OCI-LY3 (cell line): ENCODE results near the gene REXO1.
A peak's percentile ranks its signal among the peaks of the same experiment; 100 is the strongest.

Experiments used
- H2AFZ ChIP-seq: fragments of 200-600, 300-600 bp; shearing (Covaris generic); 2 replicates; pipeline ENCODE4 v1.6.0; 2014; ENCODE audit warnings: antibody characterized with exemption, low read depth, low read length
- H3K27ac ChIP-seq: fragments of 200-600, 300-600 bp; sonication (generic); 2 replicates; pipeline ENCODE4 v1.5.1; 2014; ENCODE audit warnings: mild to moderate bottlenecking, low read length, moderate library complexity, mixed read lengths
- H3K27me3 ChIP-seq: fragments of 200-600, 300-600 bp; sonication (generic); 2 replicates; pipeline ENCODE4 v1.6.1; 2014; ENCODE audit warnings: low read depth, low read length, mixed read lengths
- H3K36me3 ChIP-seq: fragments of 200-600, 300-600 bp; sonication (generic); replicated peaks from 2 replicates; pipeline ENCODE3; 2014; ENCODE audit warnings: low read depth, low read length, mixed read lengths
- H3K4me1 ChIP-seq: fragments of 300-600, 200-600 bp; sonication (generic); 2 replicates; pipeline ENCODE4 v1.6.1; 2014; ENCODE audit warnings: low read length, mixed read lengths
- H3K4me2 ChIP-seq: fragments of 200-600, 300-600 bp; sonication (generic); 2 replicates; pipeline ENCODE4 v1.6.1; 2014; ENCODE audit warnings: low read length, mixed read lengths
- H3K4me3 ChIP-seq: fragments of 300-600, 200-600 bp; sonication (generic); 2 replicates; pipeline ENCODE4 v1.5.1; 2014; ENCODE audit warnings: antibody characterized with exemption, mild to moderate bottlenecking, low read length, moderate library complexity
- H3K79me2 ChIP-seq: fragments of 300-600, 200-600 bp; shearing (Covaris generic); 2 replicates; pipeline ENCODE4 v1.6.1; 2014; ENCODE audit warnings: mild to moderate bottlenecking, low read length, mixed read lengths
- H3K9ac ChIP-seq: fragments of 300-600, 200-600 bp; shearing (Covaris generic); 2 replicates; pipeline ENCODE4 v1.6.0; 2014; ENCODE audit warnings: mild to moderate bottlenecking, low read length, moderate library complexity
- H3K9me3 ChIP-seq: fragments of 200-600, 300-600 bp; shearing (Covaris generic); 2 replicates; pipeline ENCODE4 v1.6.1; 2014; ENCODE audit warnings: low read length, mixed read lengths; ENCODE audit not compliant: insufficient read depth
- H4K20me1 ChIP-seq: fragments of 200-600, 300-600 bp; sonication (generic); 2 replicates; pipeline ENCODE4 v1.6.1; 2016; ENCODE audit warnings: low read length, mixed read lengths; ENCODE audit not compliant: insufficient read depth
- EZH2phosphoT487 ChIP-seq: fragments of 200-600 bp; shearing (Covaris generic); IDR thresholded peaks from 2 replicates; pipeline ENCODE4 v1.6.1; 2018; ENCODE audit warnings: antibody characterized with exemption, mixed run types, low read depth
- TF ChIP-seq, protein P1 (sequence below): fragments of 200-600, 300-600 bp; sonication (generic); IDR thresholded peaks from 2 replicates; pipeline ENCODE4 v1.5.1; 2014; ENCODE audit warnings: antibody characterized with exemption, low read length, low read depth

The REXO1 gene

DNA sequence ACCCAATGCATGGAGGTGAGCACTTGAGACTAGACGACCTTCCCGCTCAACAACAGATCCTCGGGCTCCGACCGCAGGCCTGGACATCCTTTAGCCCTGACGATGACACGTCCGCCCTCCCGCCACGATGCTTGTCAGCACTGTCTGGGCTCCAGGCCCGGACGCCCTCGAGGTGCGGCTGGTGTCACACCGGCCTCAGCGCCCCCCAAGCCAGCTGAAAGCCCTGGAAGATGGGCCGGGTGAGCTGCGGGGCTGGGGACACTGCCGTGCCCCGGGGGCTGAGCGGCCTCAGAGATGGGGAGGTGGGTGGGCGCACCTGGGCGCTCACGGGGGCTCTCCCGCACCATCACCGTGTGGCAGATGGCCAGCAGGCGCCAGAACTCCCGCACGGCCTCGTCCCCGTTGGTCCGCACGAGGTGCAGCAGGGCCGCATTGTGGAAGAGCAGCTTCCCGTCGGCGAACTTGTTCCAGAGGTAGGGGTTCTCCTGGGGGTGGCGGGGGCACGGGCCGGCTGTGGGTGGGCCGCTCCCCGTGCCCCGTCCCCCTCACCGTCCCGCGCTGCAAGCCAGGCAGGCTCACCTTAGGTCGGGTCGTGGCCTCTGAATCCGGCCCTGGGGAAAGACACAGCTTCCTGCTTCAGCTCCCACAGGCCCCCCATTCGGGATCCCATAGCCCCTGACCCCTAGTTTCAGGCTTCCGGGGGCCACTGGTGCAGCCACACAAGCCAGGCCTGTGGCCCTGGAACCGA lies 51.7 kb downstream of the REXO1 start:
- H3K9me3 ChIP-seq = no peaks in the 10 kb centered on the region
- H3K79me2 ChIP-seq = no peaks in the 10 kb centered on the region
- H3K4me3 ChIP-seq = no peak overlapping the region
- no peak overlapping the region for H3K4me2 ChIP-seq
- H3K27me3 ChIP-seq = 0 out of 2 replicates have a peak, but pooled peaks cover 5% of the 10 kb centered on the region
- no peak for TF ChIP-seq EZH2phosphoT487
- TF ChIP-seq, protein P1, sequence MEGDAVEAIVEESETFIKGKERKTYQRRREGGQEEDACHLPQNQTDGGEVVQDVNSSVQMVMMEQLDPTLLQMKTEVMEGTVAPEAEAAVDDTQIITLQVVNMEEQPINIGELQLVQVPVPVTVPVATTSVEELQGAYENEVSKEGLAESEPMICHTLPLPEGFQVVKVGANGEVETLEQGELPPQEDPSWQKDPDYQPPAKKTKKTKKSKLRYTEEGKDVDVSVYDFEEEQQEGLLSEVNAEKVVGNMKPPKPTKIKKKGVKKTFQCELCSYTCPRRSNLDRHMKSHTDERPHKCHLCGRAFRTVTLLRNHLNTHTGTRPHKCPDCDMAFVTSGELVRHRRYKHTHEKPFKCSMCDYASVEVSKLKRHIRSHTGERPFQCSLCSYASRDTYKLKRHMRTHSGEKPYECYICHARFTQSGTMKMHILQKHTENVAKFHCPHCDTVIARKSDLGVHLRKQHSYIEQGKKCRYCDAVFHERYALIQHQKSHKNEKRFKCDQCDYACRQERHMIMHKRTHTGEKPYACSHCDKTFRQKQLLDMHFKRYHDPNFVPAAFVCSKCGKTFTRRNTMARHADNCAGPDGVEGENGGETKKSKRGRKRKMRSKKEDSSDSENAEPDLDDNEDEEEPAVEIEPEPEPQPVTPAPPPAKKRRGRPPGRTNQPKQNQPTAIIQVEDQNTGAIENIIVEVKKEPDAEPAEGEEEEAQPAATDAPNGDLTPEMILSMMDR = no peak
- H3K27ac ChIP-seq = no peak overlapping the region
- no peaks in the 10 kb centered on the region for H4K20me1 ChIP-seq
- H3K4me1 ChIP-seq = peaks cover 7% of the 10 kb centered on the region; the same call in 1 of the 2 replicates
- no peaks in the 10 kb centered on the region for H3K36me3 ChIP-seq
- H3K9ac ChIP-seq = no peak overlapping the region
- no peak overlapping the region for H2AFZ ChIP-seq

DNA sequence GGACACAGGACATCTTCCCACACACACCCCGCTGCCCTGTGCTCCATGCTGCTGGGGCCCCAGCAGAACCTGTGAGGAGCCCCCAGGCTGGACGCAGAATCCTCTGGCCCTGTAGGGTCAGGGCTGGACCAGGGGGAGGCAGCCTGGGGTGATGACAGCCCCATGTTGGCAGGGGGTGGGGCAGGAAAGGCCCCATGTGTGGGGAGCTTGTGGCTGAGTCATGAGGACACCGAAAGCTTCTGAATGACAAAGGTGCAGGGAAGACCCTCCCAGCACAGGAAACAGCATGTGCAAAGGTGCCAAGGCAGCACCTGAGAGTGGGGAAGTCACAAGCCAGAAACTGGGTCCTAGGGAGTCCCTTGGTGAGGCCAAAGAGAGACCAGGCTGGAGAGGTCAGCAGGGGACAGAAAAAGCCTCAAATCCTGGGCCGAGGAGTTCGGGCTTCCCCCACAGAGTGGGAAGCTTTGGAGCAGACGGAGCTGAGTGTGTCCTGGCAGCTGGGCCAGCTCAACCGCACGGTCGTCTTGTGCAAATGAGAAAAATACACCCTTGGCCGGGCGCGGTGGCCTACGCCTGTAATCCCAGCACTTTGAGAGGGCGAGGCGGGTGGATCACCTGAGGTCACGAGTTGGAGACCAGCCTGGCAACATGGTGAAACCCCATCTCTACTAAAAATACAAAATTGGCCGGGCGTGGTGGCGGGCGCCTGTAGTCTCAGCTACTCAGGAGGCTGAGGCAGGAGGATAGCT lies 53.7 kb downstream of the REXO1 start:
- Histone ChIP-seq H3K27ac (no peak overlapping the region), H3K9me3 (no peaks in the 10 kb centered on the region), H2AFZ (no peak overlapping the region), H3K36me3 (no peaks in the 10 kb centered on the region), H3K4me2 (no peak overlapping the region), H3K27me3 (0 out of 2 replicates have a peak, but pooled peaks cover 5% of the 10 kb centered on the region), H3K79me2 (no peaks in the 10 kb centered on the region), H4K20me1 (no peaks in the 10 kb centered on the region), H3K9ac (no peak overlapping the region), H3K4me1 (peaks cover 7% of the 10 kb centered on the region; the same call in 1 of the 2 replicates), H3K4me3 (no peak overlapping the region)
- no peak for TF ChIP-seq EZH2phosphoT487
- TF ChIP-seq, protein P1 = no peak

DNA sequence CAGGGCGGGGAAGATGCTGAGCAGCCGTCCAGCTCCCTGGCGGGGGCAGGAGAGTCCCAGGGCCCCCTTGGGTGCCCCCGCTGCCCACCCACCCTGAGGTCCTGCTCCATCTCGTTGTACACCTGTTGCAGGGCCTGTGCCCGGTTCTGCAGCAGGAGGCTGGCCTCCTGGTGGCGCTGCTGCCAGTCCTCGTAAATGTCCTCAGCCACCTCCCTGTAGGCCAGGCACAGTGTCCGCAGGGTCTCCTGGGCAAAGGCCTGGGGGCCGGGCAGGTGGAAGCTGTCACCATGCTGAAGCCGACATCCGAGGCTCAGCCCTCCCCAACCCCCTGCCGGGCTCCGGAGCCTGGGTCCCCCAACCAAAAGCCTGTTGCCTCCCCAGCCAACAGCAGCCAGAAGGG lies 56.4 kb downstream of the REXO1 start:
- peaks cover 7% of the 10 kb centered on the region; the same call in 1 of the 2 replicates for H3K4me1 ChIP-seq
- H3K36me3 ChIP-seq = no peaks in the 10 kb centered on the region
- H3K4me3 ChIP-seq = no peak overlapping the region
- H3K9ac ChIP-seq = no peak overlapping the region
- H3K27ac ChIP-seq = no peak overlapping the region
- no peaks in the 10 kb centered on the region for H3K9me3 ChIP-seq
- H2AFZ ChIP-seq = no peak overlapping the region
- no peaks in the 10 kb centered on the region for H4K20me1 ChIP-seq
- no peak overlapping the region for H3K4me2 ChIP-seq
- 0 out of 2 replicates have a peak, but pooled peaks cover 5% of the 10 kb centered on the region for H3K27me3 ChIP-seq
- TF ChIP-seq, protein P1 = peak; percentile 9; the same call in 1 of the 2 replicates
- TF ChIP-seq EZH2phosphoT487 = no peak
- no peaks in the 10 kb centered on the region for H3K79me2 ChIP-seq

GRCh38 chr19:1790054-1790792 lies 58.1 kb downstream of the REXO1 start:
- H3K27ac ChIP-seq = no peak overlapping the region
- H3K27me3 ChIP-seq = 0 out of 2 replicates have a peak, but pooled peaks cover 5% of the 10 kb centered on the region
- H3K4me1 ChIP-seq = peaks cover 7% of the 10 kb centered on the region; the same call in 1 of the 2 replicates
- no peak overlapping the region for H3K9ac ChIP-seq
- H4K20me1 ChIP-seq = no peaks in the 10 kb centered on the region
- no peak overlapping the region for H3K4me2 ChIP-seq
- no peak overlapping the region for H3K4me3 ChIP-seq
- no peaks in the 10 kb centered on the region for H3K9me3 ChIP-seq
- no peak overlapping the region for H2AFZ ChIP-seq
- H3K36me3 ChIP-seq = no peaks in the 10 kb centered on the region
- no peak for TF ChIP-seq EZH2phosphoT487
- TF ChIP-seq, protein P1 = no peak
- no peaks in the 10 kb centered on the region for H3K79me2 ChIP-seq
